ENCODE results near the gene SULF2. TPM values are rescaled to one million over a fixed set of nuclear protein-coding genes. Genes with fewer than 3 reads are reported as not detected.

The SULF2 gene
- total and polyA plus RNA-seq, 2 of the 4 experiments (the other 2 are of a cell fraction) = 0.54 to 0.77 TPM

DNA sequence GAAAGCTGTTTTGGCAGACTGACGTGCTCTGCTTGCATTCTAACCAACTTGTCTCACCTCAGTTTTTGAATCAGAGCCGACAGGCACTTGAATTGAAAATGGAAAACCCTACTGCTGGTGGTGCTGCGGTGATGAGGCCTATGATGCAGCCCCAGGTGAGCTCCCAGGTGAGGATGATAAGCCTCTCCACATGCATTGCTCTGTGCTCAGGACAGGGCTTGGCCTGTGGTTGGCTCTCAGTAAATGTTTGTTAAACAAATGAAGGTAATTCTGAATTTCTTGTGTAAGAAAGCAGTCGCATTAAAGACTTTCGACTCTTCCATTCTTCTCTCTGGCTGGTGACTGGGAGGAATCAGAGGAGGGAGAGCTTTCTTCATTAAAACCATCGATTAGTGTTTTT is 136.3 kb downstream of the SULF2 start:
- H2AFZ ChIP-seq (replicated peaks; ENCODE audit: low read length, poor library complexity) = no peak overlapping the region
- no peak overlapping the region for H3K18ac ChIP-seq (ENCODE audit: low read depth, low read length)
- H3K4me3 ChIP-seq (ENCODE audit: insufficient read depth, low read depth, low read length) = no peak overlapping the region
- peaks cover 44% of the 10 kb centered on the region for H3K36me3 ChIP-seq (ENCODE audit: control insufficient read depth, insufficient read depth, low read length)
- no peak overlapping the region for H4K8ac ChIP-seq (ENCODE audit: low read depth in 2 of 2, low read length in 2 of 2)
- peaks cover 0 to 4% of the 10 kb centered on the region in 2 experiments; a peak in 2 of 4 replicates for H3K79me1 ChIP-seq (ENCODE audit: low read depth in 1 of 2, low read length in 2 of 2)
- ChIA-PET POLR2A (ENCODE audit: unreplicated experiment) (no interaction called here), CTCF (interaction anchor here (0.7 to 1.2 kb wide), 2 partner anchors 8 to 15 kb away, joined by 6 read pairs; no protein-coding TSS in a partner anchor)
- H4K5ac ChIP-seq (ENCODE audit: low read depth, low read length) = no peak overlapping the region
- no peak overlapping the region for H3K23ac ChIP-seq (ENCODE audit: low read depth, low read length)
- H3K4me1 ChIP-seq (ENCODE audit: control insufficient read depth, insufficient read depth, low read length) = no peaks in the 10 kb centered on the region
- intact Hi-C loops (cut with micrococcal nuclease) = no loop called here
- H2BK15ac ChIP-seq (ENCODE audit: low read depth, low read length) = no peak overlapping the region
- DNase-seq (no peak), ATAC-seq (ENCODE audit: low read depth) (no peak)
- no peak overlapping the region for H2AK9ac ChIP-seq (replicated peaks; ENCODE audit: low read depth, low read length, poor library complexity)
- no TSS peak for BruUV-seq (replicated peaks)
- H4K91ac ChIP-seq (ENCODE audit: insufficient read depth, low read depth, low read length) = no peak overlapping the region
- H3K9ac ChIP-seq (ENCODE audit: low read depth, low read length) = no peak overlapping the region
- H3K27ac ChIP-seq (ENCODE audit: insufficient read depth, low read length) = no peak overlapping the region
- in situ Hi-C loops (cut with MboI; ENCODE audit: low sequenced_read_pairs) = no loop called here
- no peaks in the 10 kb centered on the region; the same call in 1 of the 2 replicates for H3K9me1 ChIP-seq (ENCODE audit: insufficient read depth, low read length)
- H3K4ac ChIP-seq (ENCODE audit: low read depth, low read length) = no peak overlapping the region
- H2BK120ac ChIP-seq (ENCODE audit: low read depth, low read length) = no peak overlapping the region
- H3K56ac ChIP-seq (ENCODE audit: extremely low read depth, insufficient read depth, low read length) = no peak overlapping the region
- TF ChIP-seq, protein P1, sequence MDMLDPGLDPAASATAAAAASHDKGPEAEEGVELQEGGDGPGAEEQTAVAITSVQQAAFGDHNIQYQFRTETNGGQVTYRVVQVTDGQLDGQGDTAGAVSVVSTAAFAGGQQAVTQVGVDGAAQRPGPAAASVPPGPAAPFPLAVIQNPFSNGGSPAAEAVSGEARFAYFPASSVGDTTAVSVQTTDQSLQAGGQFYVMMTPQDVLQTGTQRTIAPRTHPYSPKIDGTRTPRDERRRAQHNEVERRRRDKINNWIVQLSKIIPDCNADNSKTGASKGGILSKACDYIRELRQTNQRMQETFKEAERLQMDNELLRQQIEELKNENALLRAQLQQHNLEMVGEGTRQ (IDR thresholded peaks at IDR 0.05; ENCODE audit: low read depth, low read length) = no peak
- TF ChIP-seq BHLHE40 (IDR thresholded peaks at IDR 0.05; ENCODE audit: low read depth, low read length) (no peak), MXI1 (IDR thresholded peaks at IDR 0.05; ENCODE audit: borderline replicate concordance, low read depth, low read length) (no peak), RFX5 (IDR thresholded peaks at IDR 0.05; ENCODE audit: low read depth, low read length) (no peak), SMC3 (IDR thresholded peaks at IDR 0.05; ENCODE audit: low read depth, low read length) (no peak), FOS (IDR thresholded peaks at IDR 0.05; ENCODE audit: low read depth, low read length) (no peak)
- WGBS, 2 experiments (ENCODE audit: extremely low coverage in 2 of 2, insufficient read length in 1 of 2) = no CpG with 5 or more reads among the region's 6 CpGs
- no peaks in the 10 kb centered on the region for H3K27me3 ChIP-seq (ENCODE audit: control insufficient read depth, insufficient read depth, low read length)
- no peak overlapping the region for H2BK5ac ChIP-seq (ENCODE audit: low read depth, low read length, poor library complexity, severe bottlenecking)
- H4K20me1 ChIP-seq (ENCODE audit: insufficient read depth, low read length) = no peaks in the 10 kb centered on the region
- no peaks in the 10 kb centered on the region for H3K9me3 ChIP-seq (ENCODE audit: control insufficient read depth, insufficient read depth, low read length)
- no peak overlapping the region for H2BK20ac ChIP-seq (ENCODE audit: low read depth, low read length)
- dilution Hi-C loops (cut with HindIII; ENCODE audit: low sequenced_read_pairs, unreplicated experiment) = no loop called here
- H3K14ac ChIP-seq (replicated peaks; ENCODE audit: low read depth, low read length) = no peak overlapping the region
- no peak overlapping the region for H2AK5ac ChIP-seq (ENCODE audit: low read depth, low read length)
- H3K4me2 ChIP-seq (ENCODE audit: low read depth, low read length) = no peak overlapping the region

All from IMR-90 (cell line).